Measurements from ENCODE around the gene VAT1L.

- no peak for TF ChIP-seq CTCF (IDR thresholded peaks at IDR 0.05)
- TF ChIP-seq POLR2A (IDR thresholded peaks at IDR 0.05), result no peak
Observed at GRCh38 chr16:77929004-77929403, 140.6 kb downstream of the VAT1L start.

Measured in prostate gland (tissue), 2 donors.